ENCODE results near the gene LYPD6B.
"Not testable (repeated sequence)": the region's sequence is repeated elsewhere in the genome, so short reads cannot be mapped to it uniquely, and the experiment has no call there.

Gene LYPD6B

GRCh38 chr2:149213764-149214493 is 175.4 kb downstream of the LYPD6B start:
- DNase-seq (ENCODE audit: low read depth) = no peak

- no peak for DNase-seq (ENCODE audit: low read depth)
Observed at GRCh38 chr2:149218497-149218896, 180.0 kb downstream of the LYPD6B start.

- DNase-seq (ENCODE audit: low read depth) = no peak
Observed at GRCh38 chr2:149219856-149220255, 181.4 kb downstream of the LYPD6B start.

GRCh38 chr2:149221002-149221401 is 182.5 kb downstream of the LYPD6B start:
- no peak for DNase-seq (ENCODE audit: low read depth)

- DNase-seq (ENCODE audit: low read depth) = no peak
Observed at GRCh38 chr2:149221898-149222297, 183.4 kb downstream of the LYPD6B start.

GRCh38 chr2:149223472-149224095 is 185.1 kb downstream of the LYPD6B start:
- no peak for DNase-seq (ENCODE audit: low read depth)

- no peak for DNase-seq (ENCODE audit: low read depth)
Observed at GRCh38 chr2:149224543-149224942, 186.0 kb downstream of the LYPD6B start.

- no peak for DNase-seq (ENCODE audit: low read depth)
Observed at GRCh38 chr2:149225446-149225845, 186.9 kb downstream of the LYPD6B start.

GRCh38 chr2:149226790-149227189 is 188.3 kb downstream of the LYPD6B start:
- DNase-seq (ENCODE audit: low read depth) = no peak

- no peak for DNase-seq (ENCODE audit: low read depth)
Observed at GRCh38 chr2:149235816-149236375, 197.4 kb downstream of the LYPD6B start.

GRCh38 chr2:149236410-149236809 is 197.9 kb downstream of the LYPD6B start:
- no peak for DNase-seq (ENCODE audit: low read depth)

GRCh38 chr2:149246186-149246585 is 207.7 kb downstream of the LYPD6B start:
- DNase-seq (ENCODE audit: low read depth) = no peak

GRCh38 chr2:149251436-149251835 is 212.9 kb downstream of the LYPD6B start:
- not testable (repeated sequence) for DNase-seq (ENCODE audit: low read depth)

GRCh38 chr2:149256877-149257276 is 218.4 kb downstream of the LYPD6B start:
- DNase-seq (ENCODE audit: low read depth) = not testable (repeated sequence)

GRCh38 chr2:149258531-149258930 is 220.0 kb downstream of the LYPD6B start:
- no peak for DNase-seq (ENCODE audit: low read depth)

- DNase-seq (ENCODE audit: low read depth) = no peak
Observed at GRCh38 chr2:149259136-149259535, 220.6 kb downstream of the LYPD6B start.

- no peak for DNase-seq (ENCODE audit: low read depth)
Observed at GRCh38 chr2:149261692-149262091, 223.2 kb downstream of the LYPD6B start.

Measured in activated T-helper 1 cell treated with Interleukin-2 at 50 U/mL for 16 hours (primary cell).